Right lobe of liver (tissue), 6 donors: ENCODE data around the gene KIF15. TPM values are rescaled to one million over a fixed set of nuclear protein-coding genes. Genes with fewer than 3 reads are reported as not detected.
A peak's percentile ranks its signal among the peaks of the same experiment; 100 is the strongest.

Source experiments
- ATAC-seq, 4 donors: fragments of 200-7000 bp; cut with Tn5 transposase; one replicate each; pipeline ENCODE4 v1.9.1; 2020; ENCODE audit warnings: mild to moderate bottlenecking in 4 of 4, moderate library complexity in 4 of 4
- DNase-seq, 3 donors: peaks; one replicate each; pipeline ENCODE4 v3.0.0-alpha.2; 2020
- H3K27ac ChIP-seq, 3 donors: fragments of 200-600 bp; one replicate each; pipeline ENCODE4 v1.8.0; 2022
- H3K27me3 ChIP-seq, 2 donors: fragments of 200-600 bp; one replicate each; pipeline ENCODE4 v1.8.0; 2022
- H3K36me3 ChIP-seq, 4 donors: fragments of 200-600 bp; sonication (generic) in 1 of 4; one replicate each; pipeline versions ENCODE4 v1.5.1 to v1.8.0; 2017 to 2022; ENCODE audit warnings: control low read depth in 1 of 4
- H3K4me1 ChIP-seq, 4 donors: fragments of 200-600 bp; sonication (generic) in 1 of 4; one replicate each; pipeline versions ENCODE4 v1.5.1 to v1.8.0; 2017 to 2022; ENCODE audit warnings: control low read depth in 1 of 4
- H3K4me3 ChIP-seq, 3 donors: fragments of 200-600 bp; one replicate each; pipeline ENCODE4 v1.8.0; 2022
- H3K9me3 ChIP-seq, 4 donors: fragments of 200-600 bp; sonication (generic) in 1 of 4; one replicate each; pipeline versions ENCODE4 v1.5.1 to v1.8.0; 2017 to 2022; ENCODE audit warnings: control low read depth in 1 of 4
- POLR2A ChIP-seq: fragments of 450-650 bp; IDR thresholded peaks from one replicate; pipeline ENCODE4 v1.6.1; 2017; ENCODE audit warnings: antibody characterized with exemption, mild to moderate bottlenecking
- WGBS: methylation state at CpG from one replicate; pipeline ENCODE4 v1.1.6; 2018; ENCODE audit warnings: low coverage, low lambda C conversion rate; ENCODE audit not compliant: insufficient coverage; ENCODE audit errors: missing lambda C conversion rate; 5-methylcytosine and 5-hydroxymethylcytosine counted together
- intact Hi-C, 2 donors: fragments of 100-400 bp; cut with DNase I; formaldehyde crosslinking; loops; one replicate each; pipeline versions ENCODE4 v1.11.2 to v1.14.1; 2022
- total RNA-seq, 6 experiments: library from RNA; depleted of rRNA in 2 of 6; stranded (reverse); fragments of >200 nt in 2 of 6; fragmentation: NEBNext Ultra II Directional in 3 of 6; extraction: Animal tissue kit (Norgen Biotek cat#: 25700) in 3 of 6; gene quantifications; one replicate each; pipeline versions ENCODE4 v1.1.0 to v1.2.4, GENCODE V29; 2016 to 2023
- TF ChIP-seq, protein P1 (sequence below), 4 donors: fragments of 200-600 bp in 3 of 4; fragments of 450-650 bp in 1 of 4; IDR thresholded peaks; one replicate each; pipeline versions ENCODE4 v1.5.1 to v1.8.0; 2016 to 2022; ENCODE audit warnings: antibody characterized with exemption in 4 of 4, mild to moderate bottlenecking in 2 of 4
- donor health status: DM: no; HTN: yes; CAD: no.
- donor health status: DM: no; HTN: no; CAD: no.
- donor health status: DM: no; HTN: no; CAD: no.
- donor health status: DM: no; HTN: yes; CAD: no.
- donor health status: DM: no; HTN: yes; CAD: no.

Gene KIF15
- total RNA-seq, 6 experiments from 2014 or later = 0.09 to 0.51 (median 0.22) TPM

DNA sequence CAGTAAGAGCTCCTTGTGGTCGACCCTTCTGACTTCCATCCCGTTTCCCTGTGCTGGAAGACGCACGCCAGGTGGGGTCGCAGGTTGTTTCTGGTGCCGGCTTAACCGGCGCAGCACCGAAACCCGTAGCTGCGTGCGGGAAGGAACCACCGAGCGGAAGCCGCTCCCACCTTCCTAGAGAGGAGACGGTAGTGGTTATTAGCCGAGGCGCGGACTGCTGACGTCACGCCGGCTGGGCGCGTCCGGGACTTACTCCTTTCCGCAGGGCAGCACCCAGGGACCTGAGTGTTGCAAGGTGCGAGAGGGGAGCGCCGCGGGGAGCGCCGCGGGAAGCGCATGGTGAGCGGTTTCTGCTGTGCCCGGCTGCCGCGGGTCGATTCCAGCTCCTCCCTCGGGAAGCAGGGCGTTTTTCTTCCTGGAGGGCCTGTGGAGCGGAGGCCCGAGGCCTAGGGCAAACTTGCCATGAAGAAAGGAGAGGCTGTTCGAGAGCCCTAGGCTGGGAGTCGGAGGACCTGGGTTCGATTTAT is 32.1 kb upstream of the KIF15 start, which contains the start of gene ZNF501:
ZNF501 (plus strand) TSS at position 252 of the 527 bp plus-strand sequence. CDS start 4,787 bp downstream, outside the sequence.
- intact Hi-C loops = no loop called here
- TF ChIP-seq POLR2A = no peak
- TF ChIP-seq, protein P1, sequence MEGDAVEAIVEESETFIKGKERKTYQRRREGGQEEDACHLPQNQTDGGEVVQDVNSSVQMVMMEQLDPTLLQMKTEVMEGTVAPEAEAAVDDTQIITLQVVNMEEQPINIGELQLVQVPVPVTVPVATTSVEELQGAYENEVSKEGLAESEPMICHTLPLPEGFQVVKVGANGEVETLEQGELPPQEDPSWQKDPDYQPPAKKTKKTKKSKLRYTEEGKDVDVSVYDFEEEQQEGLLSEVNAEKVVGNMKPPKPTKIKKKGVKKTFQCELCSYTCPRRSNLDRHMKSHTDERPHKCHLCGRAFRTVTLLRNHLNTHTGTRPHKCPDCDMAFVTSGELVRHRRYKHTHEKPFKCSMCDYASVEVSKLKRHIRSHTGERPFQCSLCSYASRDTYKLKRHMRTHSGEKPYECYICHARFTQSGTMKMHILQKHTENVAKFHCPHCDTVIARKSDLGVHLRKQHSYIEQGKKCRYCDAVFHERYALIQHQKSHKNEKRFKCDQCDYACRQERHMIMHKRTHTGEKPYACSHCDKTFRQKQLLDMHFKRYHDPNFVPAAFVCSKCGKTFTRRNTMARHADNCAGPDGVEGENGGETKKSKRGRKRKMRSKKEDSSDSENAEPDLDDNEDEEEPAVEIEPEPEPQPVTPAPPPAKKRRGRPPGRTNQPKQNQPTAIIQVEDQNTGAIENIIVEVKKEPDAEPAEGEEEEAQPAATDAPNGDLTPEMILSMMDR (IDR thresholded peaks at IDR 0.05) = no peak
- 0% methylated on average over 9 of the region's 46 CpGs for WGBS
- peaks cover under 1 to 41% (median 17%) of the 10 kb centered on the region in 4 donors for H3K9me3 ChIP-seq
- ATAC-seq = peak; percentile 96 to 100 (median 98)
- no peaks in the 10 kb centered on the region for H3K4me1 ChIP-seq
- peak within 1 kb of the TSS in 1 of 3 donors; percentile 43 for H3K27ac ChIP-seq
- DNase-seq = peak; percentile 85 to 95 (median 94)
- no peaks in the 10 kb centered on the region for H3K27me3 ChIP-seq
- H3K4me3 ChIP-seq = peak within 1 kb of the TSS; percentile 39 to 74 (median 67)
- peaks cover 0 to 10% (median 0%) of the 10 kb centered on the region in 4 donors for H3K36me3 ChIP-seq

DNA sequence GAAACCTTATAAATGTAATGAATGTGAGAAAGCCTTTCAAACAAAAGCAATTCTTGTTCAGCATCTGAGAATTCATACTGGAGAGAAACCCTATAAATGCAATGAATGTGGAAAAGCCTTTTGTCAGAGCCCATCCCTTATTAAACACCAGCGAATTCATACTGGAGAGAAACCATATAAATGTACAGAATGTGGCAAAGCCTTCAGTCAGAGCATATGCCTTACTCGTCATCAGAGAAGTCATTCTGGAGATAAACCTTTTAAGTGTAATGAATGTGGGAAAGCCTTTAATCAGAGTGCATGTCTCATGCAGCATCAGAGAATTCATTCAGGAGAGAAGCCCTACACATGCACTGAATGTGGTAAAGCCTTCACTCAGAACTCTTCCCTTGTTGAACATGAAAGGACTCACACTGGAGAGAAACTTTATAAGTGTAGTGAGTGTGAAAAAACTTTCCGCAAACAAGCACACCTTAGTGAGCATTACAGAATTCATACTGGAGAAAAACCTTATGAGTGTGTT is 26.9 kb upstream of the KIF15 start:
- Histone ChIP-seq H3K27ac (no peak overlapping the region), H3K27me3 (no peaks in the 10 kb centered on the region), H3K4me3 (no peak overlapping the region), H3K9me3 (peaks cover 0 to 62% (median 17%) of the 10 kb centered on the region in 4 donors), H3K36me3 (peaks cover 0 to 10% (median 0%) of the 10 kb centered on the region in 4 donors), H3K4me1 (no peaks in the 10 kb centered on the region)
- WGBS = 86% methylated on average over 3 of the region's 3 CpGs
- TF ChIP-seq, protein P1 (IDR thresholded peaks at IDR 0.05) = no peak
- no peak for TF ChIP-seq POLR2A
- DNase-seq = no peak
- no peak for ATAC-seq
- intact Hi-C loops = no loop called here

DNA sequence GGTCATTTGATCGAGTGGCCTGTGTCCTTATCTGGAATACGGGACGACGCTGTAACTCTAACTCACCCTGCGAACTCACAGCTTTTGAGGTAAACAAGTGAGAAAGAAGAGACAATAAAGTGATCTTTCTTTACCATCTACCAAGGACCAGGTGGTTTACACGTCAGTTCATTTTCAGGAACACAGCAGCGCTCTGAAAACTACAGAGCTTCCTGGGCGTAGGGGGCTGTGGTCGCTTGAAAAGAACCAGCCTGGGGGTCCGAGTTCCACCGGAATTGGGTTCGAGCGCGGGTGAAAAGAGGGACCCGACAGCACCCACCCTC is 532 bp upstream of the KIF15 start:
- no peak for DNase-seq
- Histone ChIP-seq H3K9me3 (peaks cover 0 to 3% (median 0%) of the 10 kb centered on the region in 4 donors), H3K4me1 (peaks cover 0 to 5% (median 2%) of the 10 kb centered on the region in 4 donors), H3K36me3 (peaks cover 0 to 4% (median 0%) of the 10 kb centered on the region in 4 donors), H3K27me3 (no peaks in the 10 kb centered on the region), H3K4me3 (peak overlapping the region; percentile 67 to 80 (median 71)), H3K27ac (peak overlapping the region in 2 of 3 donors; percentile 36 to 62)
- intact Hi-C loops = no loop called here
- WGBS = 2% methylated on average over 14 of the region's 15 CpGs
- TF ChIP-seq, protein P1 (IDR thresholded peaks at IDR 0.05) = no peak
- TF ChIP-seq POLR2A = no peak
- peak in 1 of 4 donors; percentile 16 for ATAC-seq

DNA sequence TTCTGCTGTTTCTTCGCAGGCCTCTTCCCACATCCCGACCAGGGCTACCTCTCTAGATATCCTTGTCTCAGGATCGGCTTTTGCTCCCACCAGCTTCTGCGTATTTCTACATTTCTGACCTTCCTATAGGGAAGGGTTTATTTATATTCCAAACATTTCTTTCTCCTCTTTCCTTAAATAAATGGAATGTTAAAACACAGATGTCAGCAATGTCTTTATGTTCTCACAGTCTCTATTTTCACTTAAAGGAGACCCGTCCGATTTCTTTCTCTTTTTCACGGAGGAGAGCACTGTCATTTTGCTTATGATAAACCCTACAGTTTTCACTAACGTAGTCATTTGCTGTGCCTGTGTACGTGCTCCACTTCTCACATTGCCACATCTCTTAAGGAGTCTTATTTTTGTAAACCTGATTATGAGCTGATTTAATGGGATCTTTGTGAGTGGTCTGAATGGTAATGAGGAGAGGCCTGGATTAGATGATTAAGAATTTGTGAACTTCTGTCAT is 630 bp downstream of the KIF15 start:
- H3K4me3 ChIP-seq = peak overlapping the region; percentile 67 to 80 (median 71)
- whole genome bisulfite sequencing = 8% methylated on average over 9 of the region's 9 CpGs

More for the DNA sequence above, 630 bp downstream of the KIF15 start:
- no peak overlapping the region for H3K27ac ChIP-seq
- H3K36me3 ChIP-seq = no peaks in the 10 kb centered on the region
- peaks cover 0 to 3% (median 0%) of the 10 kb centered on the region in 4 donors for H3K9me3 ChIP-seq
- ATAC-seq = no peak
- no peaks in the 10 kb centered on the region for H3K27me3 ChIP-seq
- TF ChIP-seq, protein P1 (IDR thresholded peaks at IDR 0.05) = no peak
- TF ChIP-seq POLR2A = no peak
- DNase-seq = no peak
- peaks cover 0 to 5% (median 2%) of the 10 kb centered on the region in 4 donors for H3K4me1 ChIP-seq
- intact Hi-C loops = no loop called here
